NCI-H2171 treated with DMSO at 0.1 percent for 48 hours (cell line): ENCODE results near the gene CD96.
A peak's percentile ranks its signal among the peaks of the same experiment; 100 is the strongest.
"Not testable (repeated sequence)": the region's sequence is repeated elsewhere in the genome, so short reads cannot be mapped to it uniquely, and the experiment has no call there.

ENCODE experiments used
- DNase-seq: peaks from one replicate; lab custom pipeline; 2025; lab: John Stamatoyannopoulos, UW

CD96 gene

GRCh38 chr3:111541911-111542483, at the start of gene CD96:
CD96 (plus strand) TSS chr3:111542197; CDS start chr3:111542249, 52 bp downstream.
- DNase-seq, result no peak

- no peak for DNase-seq
Observed at GRCh38 chr3:111493276-111493675, 48.7 kb upstream of the CD96 start.

- DNase-seq, result no peak
Observed at GRCh38 chr3:111496894-111497559, 45.0 kb upstream of the CD96 start.

- no peak for DNase-seq
Observed at GRCh38 chr3:111498022-111498421, 44.0 kb upstream of the CD96 start.

GRCh38 chr3:111506435-111506834, 35.6 kb upstream of the CD96 start:
- DNase-seq, result no peak

GRCh38 chr3:111509308-111509707, 32.7 kb upstream of the CD96 start:
- peak; percentile 97 for DNase-seq

- DNase-seq, result no peak
Observed at GRCh38 chr3:111517801-111518200, 24.2 kb upstream of the CD96 start.

- peak; percentile 26 for DNase-seq
Observed at GRCh38 chr3:111519178-111519855, 22.7 kb upstream of the CD96 start.

- no peak for DNase-seq
Observed at GRCh38 chr3:111521891-111522290, 20.1 kb upstream of the CD96 start.

GRCh38 chr3:111524486-111524885, 17.5 kb upstream of the CD96 start:
- DNase-seq, result not testable (repeated sequence)

- DNase-seq, result no peak
Observed at GRCh38 chr3:111531446-111531845, 10.6 kb upstream of the CD96 start.

- DNase-seq, result peak; percentile 19
Observed at GRCh38 chr3:111534701-111535100, 7.3 kb upstream of the CD96 start.

- DNase-seq, result no peak
Observed at GRCh38 chr3:111538111-111538510, 3.9 kb upstream of the CD96 start.

GRCh38 chr3:111538681-111539083, 3.3 kb upstream of the CD96 start:
- no peak for DNase-seq

GRCh38 chr3:111539351-111540331, 2.4 kb upstream of the CD96 start:
- peak; percentile 62 for DNase-seq

GRCh38 chr3:111541391-111541790, 606 bp upstream of the CD96 start:
- no peak for DNase-seq

GRCh38 chr3:111542611-111543300, 759 bp downstream of the CD96 start:
- no peak for DNase-seq

GRCh38 chr3:111545349-111545748, 3.4 kb downstream of the CD96 start:
- DNase-seq, result no peak

- DNase-seq, result no peak
Observed at GRCh38 chr3:111547631-111548030, 5.6 kb downstream of the CD96 start.

GRCh38 chr3:111548092-111548491, 6.1 kb downstream of the CD96 start:
- DNase-seq, result no peak

GRCh38 chr3:111548756-111549155, 6.8 kb downstream of the CD96 start:
- DNase-seq, result no peak

- DNase-seq, result not testable (repeated sequence)
Observed at GRCh38 chr3:111561902-111562301, 19.9 kb downstream of the CD96 start.
